ENCODE measurements around the gene SSU72. TPM values are rescaled to one million over a fixed set of nuclear protein-coding genes. Genes with fewer than 3 reads are reported as not detected.

Gene SSU72
- total RNA-seq, 1 donor from 2014 or later, result 118 TPM

DNA sequence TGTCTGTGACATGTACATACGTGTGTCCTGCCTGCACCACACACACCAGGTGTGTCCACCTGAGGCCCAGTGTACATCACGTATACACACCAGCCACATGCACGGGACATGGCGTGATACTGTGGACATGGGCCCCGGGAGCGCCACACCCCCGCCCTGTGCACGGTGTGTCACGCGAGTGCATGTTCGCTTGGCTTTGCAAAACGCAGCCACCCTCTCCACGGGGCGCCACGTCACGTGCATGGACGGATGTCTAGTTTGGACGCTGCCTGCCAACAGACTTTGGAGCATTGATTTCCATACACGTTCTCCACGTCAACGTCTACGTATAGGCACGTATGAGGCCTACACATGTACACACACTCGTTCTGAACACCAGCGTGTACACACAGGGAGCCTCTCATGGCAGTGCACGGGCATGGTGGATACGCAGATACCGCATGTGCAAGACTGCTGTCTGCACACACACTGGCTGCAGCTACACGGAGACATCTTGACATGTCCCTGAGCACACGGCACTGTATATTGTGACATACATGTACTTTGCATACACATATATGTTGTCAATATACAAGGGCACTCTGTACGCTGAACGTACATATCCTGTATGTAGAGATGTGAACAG lies 36.9 kb downstream of the SSU72 start:
- Mint-ChIP-seq H3K27ac (no peak overlapping the region), H3K27me3 (no peaks in the 10 kb centered on the region), H3K9me3 (ENCODE audit: low read depth) (no peaks in the 10 kb centered on the region), H3K36me3 (ENCODE audit: insufficient read depth) (peaks cover 4% of the 10 kb centered on the region), H3K4me1 (ENCODE audit: low read depth) (no peaks in the 10 kb centered on the region), H3K4me3 (ENCODE audit: low read depth) (no peak overlapping the region)
- DNase-seq (ENCODE audit: low spot score, unreplicated experiment), result no peak
- no peak for TF ChIP-seq CTCF (IDR thresholded peaks at IDR 0.05; ENCODE audit: unreplicated experiment)

DNA sequence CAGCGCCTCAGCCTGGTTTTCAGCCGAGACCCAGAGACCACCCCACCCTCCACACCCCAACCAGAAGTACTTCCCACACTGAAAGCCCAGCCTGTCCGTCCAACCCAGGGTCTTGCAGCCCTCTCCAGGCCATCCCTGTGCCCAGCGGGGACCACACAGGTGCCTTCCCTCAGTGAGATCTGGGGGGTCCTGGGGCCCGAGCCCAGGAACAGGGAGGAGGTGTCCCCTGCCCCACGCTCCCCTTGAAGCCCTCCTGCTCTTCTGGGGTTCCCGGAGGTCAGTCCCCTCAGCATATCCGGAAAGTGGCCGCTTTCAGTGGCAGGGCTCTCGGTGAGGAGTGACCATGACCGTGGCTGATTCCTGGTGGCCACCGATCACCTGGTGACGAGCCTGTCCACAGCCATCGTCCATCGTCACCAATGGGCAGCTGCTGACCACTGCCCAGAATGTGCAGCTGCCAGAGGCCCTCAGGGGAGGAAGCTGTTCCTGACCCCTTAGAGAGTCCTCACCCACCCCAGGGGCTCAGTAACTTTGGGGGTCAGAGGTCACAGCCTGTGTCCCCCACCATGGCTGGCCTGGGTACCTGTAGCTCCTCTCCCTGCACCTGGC lies 37.6 kb downstream of the SSU72 start:
- Mint-ChIP-seq H3K9me3 (ENCODE audit: low read depth) (peaks cover 2% of the 10 kb centered on the region), H3K27me3 (no peaks in the 10 kb centered on the region), H3K4me3 (ENCODE audit: low read depth) (no peak overlapping the region), H3K27ac (no peak overlapping the region), H3K36me3 (ENCODE audit: insufficient read depth) (peaks cover 6% of the 10 kb centered on the region), H3K4me1 (ENCODE audit: low read depth) (no peaks in the 10 kb centered on the region)
- no peak for DNase-seq (ENCODE audit: low spot score, unreplicated experiment)
- TF ChIP-seq CTCF (IDR thresholded peaks at IDR 0.05; ENCODE audit: unreplicated experiment), result no peak

DNA sequence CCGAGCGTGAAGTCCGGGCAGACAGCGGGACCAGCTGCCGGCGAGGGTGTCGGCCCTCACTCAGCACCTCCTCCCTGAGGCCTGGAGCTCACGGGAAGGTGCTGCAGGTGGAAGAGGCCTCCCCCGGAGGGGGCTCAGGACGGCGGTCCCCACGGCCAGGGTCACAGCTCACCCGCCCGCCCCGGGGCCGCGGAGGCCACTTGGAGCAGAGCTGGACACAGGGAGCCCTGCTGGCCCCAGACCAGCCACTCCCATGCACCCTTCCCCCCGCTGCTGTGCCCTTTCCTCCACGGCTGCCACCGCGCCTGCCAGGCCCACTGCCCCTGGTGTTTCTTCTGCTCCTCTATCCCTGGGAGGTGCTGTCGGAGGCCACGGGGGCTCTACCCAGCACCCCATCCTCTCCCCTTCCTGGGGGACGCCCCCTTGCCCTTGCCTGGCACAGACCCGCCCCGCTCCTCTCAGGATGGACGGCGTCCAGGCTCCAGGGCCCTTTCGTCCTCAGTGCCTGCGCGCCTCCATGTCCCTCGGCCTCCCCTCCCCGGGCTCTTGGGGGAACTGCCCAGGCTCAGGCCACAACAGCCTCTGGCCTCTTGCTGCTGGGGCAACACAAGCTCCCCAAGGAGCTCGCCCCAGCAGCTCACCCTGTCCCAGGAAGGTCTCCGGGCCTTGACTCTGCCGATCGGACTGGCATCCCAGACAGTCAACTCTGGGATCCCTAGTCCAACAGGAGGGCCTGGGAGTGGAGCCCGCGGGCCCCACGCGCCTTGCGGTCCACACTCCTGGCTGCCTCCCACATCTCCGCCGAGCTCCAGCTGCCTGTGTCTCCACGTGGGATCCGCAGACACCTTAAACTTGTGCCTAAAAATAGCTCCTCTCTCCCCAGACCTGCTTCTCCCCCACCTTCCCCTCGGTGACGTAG lies 38.4 kb downstream of the SSU72 start:
- Mint-ChIP-seq H3K4me3 (ENCODE audit: low read depth) (no peak overlapping the region), H3K4me1 (ENCODE audit: low read depth) (no peaks in the 10 kb centered on the region), H3K36me3 (ENCODE audit: insufficient read depth) (peaks cover 5% of the 10 kb centered on the region), H3K27me3 (no peaks in the 10 kb centered on the region), H3K27ac (no peak overlapping the region), H3K9me3 (ENCODE audit: low read depth) (peaks cover 5% of the 10 kb centered on the region)
- DNase-seq (ENCODE audit: low spot score, unreplicated experiment), result no peak
- no peak for TF ChIP-seq CTCF (IDR thresholded peaks at IDR 0.05; ENCODE audit: unreplicated experiment)

DNA sequence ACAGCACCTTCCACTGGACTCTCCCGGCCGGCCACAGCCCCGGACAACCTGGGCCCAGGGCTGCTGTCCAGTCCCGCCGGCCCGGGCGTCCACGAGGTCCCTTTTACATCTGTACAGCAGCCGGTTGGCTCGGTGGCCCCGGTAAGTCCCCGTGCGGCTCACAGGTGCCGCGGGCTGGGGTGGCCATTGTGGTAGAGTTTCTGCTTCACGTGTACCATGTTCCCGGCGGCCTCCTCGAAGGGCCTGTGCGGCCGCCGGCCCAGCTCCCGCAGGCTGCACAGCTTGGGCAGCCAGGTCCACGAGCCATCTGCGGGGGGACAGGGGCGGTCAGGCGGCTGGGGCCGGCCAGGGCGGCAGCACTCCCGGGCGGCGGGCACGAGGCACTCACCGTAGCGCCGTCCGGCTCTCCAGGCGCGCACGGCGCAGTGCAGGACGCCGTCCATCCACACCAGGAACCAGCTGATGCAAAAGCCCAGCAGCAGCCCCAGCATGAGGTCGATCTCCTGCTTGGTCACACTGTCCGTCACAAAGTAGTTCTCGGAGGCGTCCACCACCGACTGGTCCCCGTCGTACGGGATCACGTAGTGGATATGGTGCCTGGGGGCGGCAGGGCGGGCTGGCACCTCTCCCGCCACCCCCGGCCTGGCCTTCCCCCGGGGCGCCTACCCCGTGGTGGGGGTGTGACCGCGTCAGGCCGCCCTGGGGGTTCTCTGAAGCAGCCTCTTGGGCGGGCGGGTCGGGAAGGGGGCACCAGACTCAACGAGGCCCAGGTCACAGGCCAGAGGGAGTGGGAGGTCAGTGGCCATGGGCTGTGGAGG lies 39.3 kb downstream of the SSU72 start:
- Mint-ChIP-seq H3K4me1 (ENCODE audit: low read depth) (no peaks in the 10 kb centered on the region), H3K27me3 (no peaks in the 10 kb centered on the region), H3K36me3 (ENCODE audit: insufficient read depth) (peaks cover 10% of the 10 kb centered on the region), H3K4me3 (ENCODE audit: low read depth) (no peak overlapping the region), H3K9me3 (ENCODE audit: low read depth) (peaks cover 5% of the 10 kb centered on the region), H3K27ac (no peak overlapping the region)
- no peak for DNase-seq (ENCODE audit: low spot score, unreplicated experiment)
- no peak for TF ChIP-seq CTCF (IDR thresholded peaks at IDR 0.05; ENCODE audit: unreplicated experiment)

Measured in progenitor cell of endocrine pancreas (in vitro differentiated cells).